ENCODE data around the gene CCDC83. TPM values are rescaled to one million over a fixed set of nuclear protein-coding genes. Genes with fewer than 3 reads are reported as not detected.
A peak's percentile ranks its signal among the peaks of the same experiment; 100 is the strongest.

Gene CCDC83
- polyA plus RNA-seq, 3 donors, result not detected

- no peaks in the 10 kb centered on the region for H3K9me3 ChIP-seq (replicated peaks in 1 of 2; ENCODE audit: control insufficient read depth in 1 of 2, insufficient read depth in 1 of 2, low read length in 2 of 2)
- H3K4me2 ChIP-seq (replicated peaks; ENCODE audit: extremely low read depth, low read length, poor library complexity, severe bottlenecking), result peak overlapping the region; percentile 84
- H4K20me1 ChIP-seq (ENCODE audit: insufficient read depth, low read length), result no peaks in the 10 kb centered on the region
- no peak for DNase-seq
- Mint-ChIP-seq H3K36me3 (no peaks in the 10 kb centered on the region), H3K4me1 (peaks cover 18% of the 10 kb centered on the region), H3K9me3 (peaks cover 0 to 6% (median 3%) of the 10 kb centered on the region in 7 donors), H3K27me3 (ENCODE audit: low read depth in 3 of 3) (peaks cover 21 to 29% (median 28%) of the 10 kb centered on the region in 3 donors), H3K27ac (peak overlapping the region in 1 of 7 donors; percentile 9), H3K4me3 (peak overlapping the region; percentile 73 to 92)
- peak overlapping the region; percentile 37 to 79 (median 46) for H3K4me3 ChIP-seq (replicated peaks in 1 of 3; ENCODE audit: low read depth in 2 of 3, low read length in 3 of 3)
- H3K27me3 ChIP-seq (ENCODE audit: control insufficient read depth in 2 of 2, insufficient read depth in 2 of 2, low read length in 2 of 2), result peaks cover 5 to 27% of the 10 kb centered on the region in 2 donors
- intact Hi-C loops (cut with micrococcal nuclease), result no loop called here
- no peak overlapping the region for H3K27ac ChIP-seq (ENCODE audit: low read depth in 1 of 2, low read length in 2 of 2)
- no peak for TF ChIP-seq CTCF (IDR thresholded peaks at IDR 0.05)
- peak overlapping the region; percentile 86 for H2AFZ ChIP-seq (ENCODE audit: insufficient read depth, low read depth, low read length, poor library complexity, severe bottlenecking)
- peaks cover 14 to 16% of the 10 kb centered on the region in 2 donors for H3K4me1 ChIP-seq (ENCODE audit: control insufficient read depth in 1 of 2, insufficient read depth in 2 of 2, low read length in 2 of 2)
- no peaks in the 10 kb centered on the region for H3K79me2 ChIP-seq (ENCODE audit: insufficient read depth, low read length)
- H3K9ac ChIP-seq (ENCODE audit: insufficient read depth, low read length, poor library complexity, severe bottlenecking), result peak overlapping the region; percentile 57
- H3K36me3 ChIP-seq (replicated peaks in 1 of 2; ENCODE audit: control insufficient read depth in 1 of 2, insufficient read depth in 2 of 2, low read length in 2 of 2), result no peaks in the 10 kb centered on the region
- 70% methylated on average over 6 of the region's 13 CpGs for WGBS (ENCODE audit: insufficient coverage)
Measured at GRCh38 chr11:85811624-85812023, 43.6 kb upstream of the CCDC83 start.

GRCh38 chr11:85813721-85814120 lies 41.5 kb upstream of the CCDC83 start:
- Histone ChIP-seq H3K27me3 (ENCODE audit: control insufficient read depth in 2 of 2, insufficient read depth in 2 of 2, low read length in 2 of 2) (peaks cover 5 to 27% of the 10 kb centered on the region in 2 donors), H3K9ac (ENCODE audit: insufficient read depth, low read length, poor library complexity, severe bottlenecking) (no peak overlapping the region), H3K79me2 (ENCODE audit: insufficient read depth, low read length) (no peaks in the 10 kb centered on the region), H3K27ac (ENCODE audit: low read depth in 1 of 2, low read length in 2 of 2) (no peak overlapping the region), H3K4me1 (ENCODE audit: control insufficient read depth in 1 of 2, insufficient read depth in 2 of 2, low read length in 2 of 2) (peaks cover 14 to 16% of the 10 kb centered on the region in 2 donors), H3K9me3 (replicated peaks in 1 of 2; ENCODE audit: control insufficient read depth in 1 of 2, insufficient read depth in 1 of 2, low read length in 2 of 2) (no peaks in the 10 kb centered on the region), H4K20me1 (ENCODE audit: insufficient read depth, low read length) (no peaks in the 10 kb centered on the region), H3K36me3 (replicated peaks in 1 of 2; ENCODE audit: control insufficient read depth in 1 of 2, insufficient read depth in 2 of 2, low read length in 2 of 2) (no peaks in the 10 kb centered on the region), H2AFZ (ENCODE audit: insufficient read depth, low read depth, low read length, poor library complexity, severe bottlenecking) (no peak overlapping the region), H3K4me3 (replicated peaks in 1 of 3; ENCODE audit: low read depth in 2 of 3, low read length in 3 of 3) (no peak overlapping the region), H3K4me2 (replicated peaks; ENCODE audit: extremely low read depth, low read length, poor library complexity, severe bottlenecking) (no peak overlapping the region)
- H3K4me1 Mint-ChIP-seq, result peaks cover 18% of the 10 kb centered on the region
- no CpG with 5 or more reads among the region's 9 CpGs for WGBS (ENCODE audit: insufficient coverage)
- no peaks in the 10 kb centered on the region for H3K36me3 Mint-ChIP-seq
- H3K27ac Mint-ChIP-seq, result peak overlapping the region in 1 of 7 donors; percentile 76
- H3K9me3 Mint-ChIP-seq, result peaks cover 0 to 6% (median 3%) of the 10 kb centered on the region in 7 donors
- no peak overlapping the region for H3K4me3 Mint-ChIP-seq
- intact Hi-C loops (cut with micrococcal nuclease), result no loop called here
- TF ChIP-seq CTCF (IDR thresholded peaks at IDR 0.05), result no peak
- DNase-seq, result no peak
- peaks cover 24 to 30% (median 28%) of the 10 kb centered on the region in 3 donors for H3K27me3 Mint-ChIP-seq (ENCODE audit: low read depth in 3 of 3)
